Activated CD8-positive, alpha-beta memory T cell treated with anti-CD3 and anti-CD28 coated beads for 24 hours (primary cell): ENCODE results near the gene LIPA.
"Not testable (repeated sequence)": the region's sequence is repeated elsewhere in the genome, so short reads cannot be mapped to it uniquely, and the experiment has no call there.

ENCODE experiments used
- DNase-seq: peaks from one replicate; pipeline ENCODE4 v3.0.0-alpha.2; 2020

The LIPA gene

GRCh38 chr10:89269433-89270152 is 18.0 kb upstream of the LIPA start:
- DNase-seq: no peak

GRCh38 chr10:89266721-89267453 is 15.3 kb upstream of the LIPA start:
- DNase-seq: no peak

- no peak for DNase-seq
Measured at GRCh38 chr10:89263531-89263930, 12.0 kb upstream of the LIPA start.

- no peak for DNase-seq
Measured at GRCh38 chr10:89263091-89263490, 11.5 kb upstream of the LIPA start.

GRCh38 chr10:89262086-89263051 is 10.8 kb upstream of the LIPA start:
- DNase-seq: no peak

GRCh38 chr10:89258881-89259280 is 7.3 kb upstream of the LIPA start:
- DNase-seq: no peak

- no peak for DNase-seq
Measured at GRCh38 chr10:89257581-89257980, 6.0 kb upstream of the LIPA start.

- no peak for DNase-seq
Measured at GRCh38 chr10:89256962-89257361, 5.4 kb upstream of the LIPA start.

GRCh38 chr10:89256340-89256739 is 4.8 kb upstream of the LIPA start:
- no peak for DNase-seq

GRCh38 chr10:89255793-89256192 is 4.2 kb upstream of the LIPA start:
- DNase-seq: no peak

- not testable (repeated sequence) for DNase-seq
Measured at GRCh38 chr10:89255091-89255579, 3.6 kb upstream of the LIPA start.

GRCh38 chr10:89252225-89252585 is 630 bp upstream of the LIPA start:
- no peak for DNase-seq

GRCh38 chr10:89250865-89251408 is 638 bp downstream of the LIPA start:
- DNase-seq: no peak

GRCh38 chr10:89248990-89249389 is 2.6 kb downstream of the LIPA start:
- DNase-seq: no peak

- not testable (repeated sequence) for DNase-seq
Measured at GRCh38 chr10:89247623-89248022, 4.0 kb downstream of the LIPA start.

- no peak for DNase-seq
Measured at GRCh38 chr10:89245802-89246201, 5.8 kb downstream of the LIPA start.

GRCh38 chr10:89242840-89243568 is 8.6 kb downstream of the LIPA start:
- no peak for DNase-seq

GRCh38 chr10:89242345-89242684 is 9.3 kb downstream of the LIPA start:
- no peak for DNase-seq

GRCh38 chr10:89241486-89242344 is 9.9 kb downstream of the LIPA start:
- no peak for DNase-seq

GRCh38 chr10:89241026-89241425 is 10.5 kb downstream of the LIPA start:
- DNase-seq: no peak

- DNase-seq: no peak
Measured at GRCh38 chr10:89240519-89240918, 11.1 kb downstream of the LIPA start.
